K562 (cell line): ENCODE measurements around the gene CFAP157. TPM values are rescaled to one million over a fixed set of nuclear protein-coding genes. Genes with fewer than 3 reads are reported as not detected.
A peak's percentile ranks its signal among the peaks of the same experiment; 100 is the strongest.

Source experiments
- ATAC-seq: fragments of 200-7000 bp; cut with Tn5 transposase; 3 replicates; pipeline ENCODE4 v1.9.1; 2020; ENCODE audit warnings: moderate library complexity
- BruUV-seq: library from RNA; stranded (reverse); fragments of 400-500 nt; replicated peaks from 2 replicates; lab custom pipeline; 2021; lab: Mats Ljungman, UMichigan
- CTCF ChIA-PET: fragments of 300-600 bp; formaldehyde crosslinking; extraction: SDS; loops from one replicate; lab custom pipeline; 2021; ENCODE audit warnings: low intra/inter-chr PET ratio; lab: Yijun Ruan, JAX
- POLR2A ChIA-PET: fragments of 300-600, 350-650 bp; sonication (Branson Sonifier 250); formaldehyde crosslinking; extraction: SDS; loops from one replicate; lab custom pipeline; 2021; ENCODE audit warnings: antibody characterized with exemption, inconsistent platforms; lab: Yijun Ruan, JAX
- DNase-seq, 4 experiments: peaks; one replicate each; pipeline versions ENCODE4 v3.0.0 to v3.0.0-alpha.2; 2011 to 2018; ENCODE audit warnings: low spot score in 3 of 4, mixed read lengths in 3 of 4; ENCODE audit errors: extremely low read depth in 1 of 4
- FAIRE-seq: peaks from 2 replicates; lab custom pipeline; 2011; peaks lifted over from hg19 to GRCh38; lab: Jason Lieb, UNC
- H2AFZ ChIP-seq: 2 replicates; pipeline ENCODE4 v1.6.0; 2011; ENCODE audit warnings: low read depth, low read length, control low read depth, inconsistent platforms
- H3K27ac ChIP-seq: fragments of 200-600 bp; 3 replicates; pipeline ENCODE4 v1.8.0; 2011; ENCODE audit warnings: low read depth, mild to moderate bottlenecking, control low read depth, inconsistent platforms, low read length, moderate library complexity, mixed read lengths; ENCODE audit errors: extremely low read depth
- H3K27me3 ChIP-seq, 2 experiments: fragments of 300-600 bp in 1 of 2; 2 replicates in 1 of 2; 3 replicates in 1 of 2; pipeline versions ENCODE4 v1.6.0 to v1.8.0; 2011; ENCODE audit warnings: inconsistent platforms in 2 of 2, low read length in 2 of 2, mild to moderate bottlenecking in 1 of 2, mixed read lengths in 1 of 2, moderate library complexity in 1 of 2; ENCODE audit not compliant: control insufficient read depth in 2 of 2, insufficient read depth in 2 of 2
- H3K36me3 ChIP-seq: fragments of 300-600 bp; 3 replicates; pipeline ENCODE4 v1.8.0; 2011; ENCODE audit warnings: mild to moderate bottlenecking, low read length, inconsistent platforms; ENCODE audit not compliant: control insufficient read depth, insufficient read depth
- H3K4me1 ChIP-seq, 2 experiments: fragments of 200-600 bp in 1 of 2; replicated peaks in 1 of 2; 2 replicates in 1 of 2; 3 replicates in 1 of 2; pipeline versions ENCODE4 v1.5.1 to v1.8.0; 2011; ENCODE audit warnings: inconsistent platforms in 2 of 2, low read length in 2 of 2, mild to moderate bottlenecking in 1 of 2, mixed read lengths in 1 of 2, moderate library complexity in 1 of 2; ENCODE audit not compliant: control insufficient read depth in 2 of 2, insufficient read depth in 2 of 2
- H3K4me2 ChIP-seq: 2 replicates; pipeline ENCODE4 v1.6.1; 2011; ENCODE audit warnings: low read length, control low read depth, inconsistent platforms, mixed read lengths; ENCODE audit not compliant: insufficient read depth
- H3K4me3 ChIP-seq: fragments of 200-600 bp; sonication (generic), shearing (Covaris generic); 2 replicates; pipeline ENCODE4 v1.5.1; 2016; ENCODE audit warnings: control low read depth, inconsistent platforms
- H3K79me2 ChIP-seq: fragments of 200-600 bp; 3 replicates; pipeline ENCODE4 v1.8.0; 2011; ENCODE audit warnings: low read length, inconsistent platforms; ENCODE audit not compliant: control insufficient read depth, insufficient read depth
- H3K9ac ChIP-seq, 2 experiments: 2 replicates each; pipeline versions ENCODE4 v1.6.0 to v1.6.1; 2011; ENCODE audit warnings: low read depth in 2 of 2, low read length in 2 of 2, control low read depth in 1 of 2, inconsistent platforms in 1 of 2, mild to moderate bottlenecking in 1 of 2, mixed read lengths in 1 of 2; ENCODE audit not compliant: insufficient read depth in 1 of 2
- H3K9me1 ChIP-seq: one replicate; pipeline ENCODE4 v1.6.0; 2011; ENCODE audit warnings: inconsistent platforms, mild to moderate bottlenecking, low read length, moderate library complexity; ENCODE audit not compliant: control insufficient read depth, insufficient read depth
- H3K9me3 ChIP-seq: replicated peaks from 2 replicates; pipeline ENCODE4 v1.5.1; 2011; ENCODE audit warnings: low read depth, low read length, inconsistent platforms; ENCODE audit not compliant: control insufficient read depth, insufficient read depth
- H4K20me1 ChIP-seq: replicated peaks from 2 replicates; pipeline ENCODE4 v1.6.1; 2011; ENCODE audit warnings: low read length, inconsistent platforms, mixed read lengths; ENCODE audit not compliant: control insufficient read depth, insufficient read depth
- C11orf30 ChIP-seq: fragments of 450-650 bp; IDR thresholded peaks from 2 replicates; pipeline ENCODE4 v1.6.1; 2016; ENCODE audit warnings: low read depth, mild to moderate bottlenecking
- ELF2 ChIP-seq: fragments of 250-450 bp; sonication (Bioruptor Pico); IDR thresholded peaks from 2 replicates; pipeline ENCODE4 v1.5.0; 2021; ENCODE audit warnings: mild to moderate bottlenecking
- FOXJ2 ChIP-seq: fragments of 200-800 bp; sonication (Bioruptor generic); IDR thresholded peaks from 2 replicates; pipeline ENCODE4 v1.6.1; 2016; ENCODE audit warnings: missing genetic modification characterization, missing compliant biosample characterization
- HMG20A ChIP-seq: fragments of 450-650 bp; formaldehyde crosslinking; conservative IDR thresholded peaks from 2 replicates; pipeline ENCODE4 v1.4.0; 2020; ENCODE audit warnings: mild to moderate bottlenecking, mixed read lengths
- HOMEZ ChIP-seq: fragments of 250-450 bp; sonication (Bioruptor Pico); IDR thresholded peaks from 2 replicates; pipeline ENCODE4 v1.4.0; 2020; ENCODE audit warnings: mild to moderate bottlenecking, moderate library complexity
- MAFF ChIP-seq: IDR thresholded peaks from 2 replicates; pipeline ENCODE4 v1.6.1; 2012; ENCODE audit warnings: low read length, improper control_type of control experiment
- MAFG ChIP-seq: fragments of 450-650 bp; conservative IDR thresholded peaks from 2 replicates; pipeline ENCODE4 v1.6.1; 2016; ENCODE audit warnings: missing genetic modification characterization, missing compliant biosample characterization
- MAFK ChIP-seq: IDR thresholded peaks from 2 replicates; pipeline ENCODE4 v1.6.1; 2011; ENCODE audit warnings: low read length, improper control_type of control experiment
- SMARCA5 ChIP-seq: fragments of 450-650 bp; IDR thresholded peaks from 2 replicates; pipeline ENCODE4 v1.6.1; 2016
- SPI1 ChIP-seq: IDR thresholded peaks from 2 replicates; pipeline ENCODE4 v1.6.1; 2011; ENCODE audit warnings: low read depth, low read length, control low read depth, borderline replicate concordance
- TAF1 ChIP-seq: IDR thresholded peaks from 2 replicates; pipeline ENCODE4 v1.6.1; 2011; ENCODE audit warnings: mild to moderate bottlenecking, low read length, moderate library complexity; ENCODE audit not compliant: insufficient read depth, control insufficient read depth, severe bottlenecking; ENCODE audit errors: extremely low read depth
- ZNF143 ChIP-seq: sonication (generic); formaldehyde crosslinking; IDR thresholded peaks from 2 replicates; pipeline ENCODE4 v1.9.0; 2022; ENCODE audit warnings: mild to moderate bottlenecking, missing genetic modification reagents
- ZNF316 ChIP-seq: fragments of 450-650 bp; IDR thresholded peaks from 2 replicates; pipeline ENCODE4 v1.6.1; 2016
- WGBS: fragments of 100-300 bp; shearing (Covaris generic); methylation state at CpG from one replicate; pipeline ENCODE4 v1.1.6; 2016; ENCODE audit warnings: low coverage, mixed read lengths; ENCODE audit not compliant: insufficient coverage; ENCODE audit errors: missing lambda C conversion rate; 5-methylcytosine and 5-hydroxymethylcytosine counted together
- in situ Hi-C: fragments of 300-500 bp; cut with MboI; formaldehyde crosslinking; loops from 4 replicates; pipeline ENCODE4 v1.15.0; 2018; ENCODE audit warnings: inconsistent platforms, mixed read lengths
- intact Hi-C: fragments of 100-400 bp; cut with micrococcal nuclease; formaldehyde crosslinking; loops from 2 replicates; pipeline ENCODE4 v1.14.2; 2022
- polyA plus RNA-seq, 8 experiments: library from polyadenylated mRNA; depleted of rRNA in 4 of 8; stranded (reverse) in 5 of 8; unstranded in 3 of 8; fragments of >200 nt; fragmentation: Nextera tagmentation in 2 of 8; fragmentation: Illumina TruSeq in 1 of 8; extraction: Ambion mirVana in 2 of 8; extraction: Trizol in 1 of 8; gene quantifications; 2 replicates each; pipeline versions ENCODE4 v1.2.1 to v1.2.3, GENCODE V29; 2011 to 2014; ENCODE audit warnings: inconsistent platforms in 1 of 8, missing spikeins in 1 of 8
- total RNA-seq, 7 experiments: library from RNA; depleted of rRNA in 6 of 7; stranded (reverse); fragments of >200 nt in 6 of 7; fragmentation: Illumina TruSeq in 2 of 7; extraction: Trizol in 2 of 7; gene quantifications; 2 replicates each; pipeline versions ENCODE4 v1.2.1 to v1.2.3, GENCODE V29; 2011 to 2021; ENCODE audit warnings: low replicate concordance in 1 of 7

Gene CFAP157
- total and polyA plus RNA-seq, 9 of the 15 experiments (the other 6 are each of a cell fraction or from before 2014, with no cell fraction given): 0.03 TPM; not detected in 8

GRCh38 chr9:127689329-127690000 lies 17.3 kb upstream of the CFAP157 start:
- no peak overlapping the region for H3K27ac ChIP-seq
- peaks cover 5% of the 10 kb centered on the region; the same call in 1 of the 3 replicates for H3K36me3 ChIP-seq
- DNase-seq: no peak
- BruUV-seq: no TSS peak
- H3K79me2 ChIP-seq: no peaks in the 10 kb centered on the region
- no peak for ATAC-seq
- H4K20me1 ChIP-seq: no peaks in the 10 kb centered on the region
- H2AFZ ChIP-seq: no peak overlapping the region
- intact Hi-C loops: no loop called here
- CTCF ChIA-PET: no interaction called here
- 80% methylated on average over 13 of the region's 13 CpGs for WGBS
- H3K4me1 ChIP-seq: no peaks in the 10 kb centered on the region
- H3K27me3 ChIP-seq: no peaks in the 10 kb centered on the region
- no peaks in the 10 kb centered on the region for H3K9me1 ChIP-seq
- no peak for TF ChIP-seq SMARCA5
- TF ChIP-seq ZNF316: peak; percentile 77
- peak; percentile 56; the same call in 1 of the 2 replicates for TF ChIP-seq MAFG (tag)
- TF ChIP-seq MAFF: peak; percentile 32
- TF ChIP-seq C11orf30: peak; percentile 64
- TF ChIP-seq MAFK: peak; percentile 52
- FAIRE-seq: no peak
- H3K4me2 ChIP-seq: no peak overlapping the region
- H3K4me3 ChIP-seq: no peak overlapping the region
- no peaks in the 10 kb centered on the region for H3K9me3 ChIP-seq
- POLR2A ChIA-PET: interaction anchor here (0.6 kb wide), 1 partner anchor 291 kb away, joined by 3 read pairs; the partner anchor contains the start of gene EEIG1
- in situ Hi-C loops: no loop called here
- H3K9ac ChIP-seq: no peak overlapping the region

GRCh38 chr9:127690735-127691134 lies 16.1 kb upstream of the CFAP157 start:
- H3K79me2 ChIP-seq: no peaks in the 10 kb centered on the region
- no peak overlapping the region for H3K9ac ChIP-seq
- H3K4me3 ChIP-seq: no peak overlapping the region
- ChIA-PET POLR2A (interaction anchor here (0.6 kb wide), 1 partner anchor 17 kb away, joined by 3 read pairs; the partner anchor contains the start of gene CFAP157), CTCF (no interaction called here)
- H3K9me1 ChIP-seq: no peaks in the 10 kb centered on the region
- no peaks in the 10 kb centered on the region for H3K27me3 ChIP-seq
- peaks cover 5% of the 10 kb centered on the region; the same call in 1 of the 3 replicates for H3K36me3 ChIP-seq
- FAIRE-seq (no peak), DNase-seq (no peak), ATAC-seq (no peak)
- H2AFZ ChIP-seq: no peak overlapping the region
- H3K4me2 ChIP-seq: no peak overlapping the region
- H3K27ac ChIP-seq: no peak overlapping the region
- no peaks in the 10 kb centered on the region for H3K4me1 ChIP-seq
- intact Hi-C loops: no loop called here
- WGBS: 79% methylated on average over 10 of the region's 10 CpGs
- no TSS peak for BruUV-seq
- no peaks in the 10 kb centered on the region for H3K9me3 ChIP-seq
- H4K20me1 ChIP-seq: no peaks in the 10 kb centered on the region
- in situ Hi-C loops: no loop called here
- TF ChIP-seq ZNF143 (CRISPR knock-in tag): no peak
- TF ChIP-seq ELF2 (CRISPR knock-in tag): no peak
- no peak for TF ChIP-seq HMG20A
- TF ChIP-seq HOMEZ (CRISPR knock-in tag): no peak
- TF ChIP-seq SPI1: no peak
- no peak for TF ChIP-seq FOXJ2 (tag)
- TF ChIP-seq TAF1: no peak
